ENCODE results near the gene PMEPA1.
A peak's percentile ranks its signal among the peaks of the same experiment; 100 is the strongest.

PMEPA1 gene

GRCh38 chr20:57709823-57710799 is at the start of gene PMEPA1:
PMEPA1 (minus strand) TSS chr20:57710015; CDS start chr20:57709582, 433 bp downstream.
- H3K4me1 ChIP-seq (ENCODE audit: control insufficient read depth in 1 of 2, insufficient read depth in 2 of 2, low read length in 2 of 2), result peaks cover 3 to 13% of the 10 kb centered on the region in 2 donors
- no peaks in the 10 kb centered on the region for H3K9me3 ChIP-seq (ENCODE audit: control insufficient read depth in 1 of 2, low read length in 2 of 2)
- H3K27ac ChIP-seq (ENCODE audit: low read length), result peak within 1 kb of the TSS; percentile 75

GRCh38 chr20:57757767-57758166 is 48.0 kb upstream of the PMEPA1 start:
- Histone ChIP-seq H3K9me3 (ENCODE audit: control insufficient read depth in 1 of 2, low read length in 2 of 2) (no peaks in the 10 kb centered on the region), H3K4me1 (ENCODE audit: control insufficient read depth in 1 of 2, insufficient read depth in 2 of 2, low read length in 2 of 2) (peaks cover 0 to 5% of the 10 kb centered on the region in 2 donors), H3K27me3 (ENCODE audit: low read depth, low read length) (no peaks in the 10 kb centered on the region), H3K4me3 (ENCODE audit: low read depth in 1 of 2, low read length in 2 of 2) (no peak overlapping the region), H3K36me3 (ENCODE audit: control insufficient read depth in 1 of 2, insufficient read depth in 2 of 2, low read length in 2 of 2) (no peaks in the 10 kb centered on the region), H3K27ac (ENCODE audit: low read length) (no peak overlapping the region)

More at GRCh38 chr20:57709823-57710799, at the start of gene PMEPA1:
- Histone ChIP-seq H3K27me3 (ENCODE audit: low read depth, low read length) (peaks cover 3% of the 10 kb centered on the region), H3K36me3 (ENCODE audit: control insufficient read depth in 1 of 2, insufficient read depth in 2 of 2, low read length in 2 of 2) (no peaks in the 10 kb centered on the region), H3K4me3 (ENCODE audit: low read depth in 1 of 2, low read length in 2 of 2) (peak within 1 kb of the TSS; percentile 74 to 87)

- H3K27ac ChIP-seq (ENCODE audit: low read length), result no peak overlapping the region
- no peaks in the 10 kb centered on the region for H3K36me3 ChIP-seq (ENCODE audit: control insufficient read depth in 1 of 2, insufficient read depth in 2 of 2, low read length in 2 of 2)
- H3K27me3 ChIP-seq (ENCODE audit: low read depth, low read length), result no peaks in the 10 kb centered on the region
- peaks cover 0 to 5% of the 10 kb centered on the region in 2 donors for H3K4me1 ChIP-seq (ENCODE audit: control insufficient read depth in 1 of 2, insufficient read depth in 2 of 2, low read length in 2 of 2)
- no peak overlapping the region for H3K4me3 ChIP-seq (ENCODE audit: low read depth in 1 of 2, low read length in 2 of 2)
- H3K9me3 ChIP-seq (ENCODE audit: control insufficient read depth in 1 of 2, low read length in 2 of 2), result no peaks in the 10 kb centered on the region
These were observed 47.1 kb upstream of the PMEPA1 start for GRCh38 chr20:57756921-57757320.

GRCh38 chr20:57756213-57756612 is 46.4 kb upstream of the PMEPA1 start:
- H3K4me3 ChIP-seq (ENCODE audit: low read depth in 1 of 2, low read length in 2 of 2), result no peak overlapping the region
- no peaks in the 10 kb centered on the region for H3K27me3 ChIP-seq (ENCODE audit: low read depth, low read length)
- no peak overlapping the region for H3K27ac ChIP-seq (ENCODE audit: low read length)
- H3K36me3 ChIP-seq (ENCODE audit: control insufficient read depth in 1 of 2, insufficient read depth in 2 of 2, low read length in 2 of 2), result no peaks in the 10 kb centered on the region
- peaks cover 0 to 5% of the 10 kb centered on the region in 2 donors for H3K4me1 ChIP-seq (ENCODE audit: control insufficient read depth in 1 of 2, insufficient read depth in 2 of 2, low read length in 2 of 2)
- H3K9me3 ChIP-seq (ENCODE audit: control insufficient read depth in 1 of 2, low read length in 2 of 2), result no peaks in the 10 kb centered on the region

- Histone ChIP-seq H3K9me3 (ENCODE audit: control insufficient read depth in 1 of 2, low read length in 2 of 2) (no peaks in the 10 kb centered on the region), H3K4me1 (ENCODE audit: control insufficient read depth in 1 of 2, insufficient read depth in 2 of 2, low read length in 2 of 2) (peaks cover 0 to 5% of the 10 kb centered on the region in 2 donors), H3K4me3 (ENCODE audit: low read depth in 1 of 2, low read length in 2 of 2) (no peak overlapping the region), H3K36me3 (ENCODE audit: control insufficient read depth in 1 of 2, insufficient read depth in 2 of 2, low read length in 2 of 2) (no peaks in the 10 kb centered on the region), H3K27me3 (ENCODE audit: low read depth, low read length) (no peaks in the 10 kb centered on the region), H3K27ac (ENCODE audit: low read length) (no peak overlapping the region)
These were observed 45.8 kb upstream of the PMEPA1 start for GRCh38 chr20:57755609-57756008.

GRCh38 chr20:57754190-57754589 is 44.4 kb upstream of the PMEPA1 start:
- Histone ChIP-seq H3K27me3 (ENCODE audit: low read depth, low read length) (no peaks in the 10 kb centered on the region), H3K4me3 (ENCODE audit: low read depth in 1 of 2, low read length in 2 of 2) (no peak overlapping the region), H3K9me3 (ENCODE audit: control insufficient read depth in 1 of 2, low read length in 2 of 2) (no peaks in the 10 kb centered on the region), H3K36me3 (ENCODE audit: control insufficient read depth in 1 of 2, insufficient read depth in 2 of 2, low read length in 2 of 2) (no peaks in the 10 kb centered on the region), H3K4me1 (ENCODE audit: control insufficient read depth in 1 of 2, insufficient read depth in 2 of 2, low read length in 2 of 2) (peaks cover 3 to 10% of the 10 kb centered on the region in 2 donors), H3K27ac (ENCODE audit: low read length) (no peak overlapping the region)

- Histone ChIP-seq H3K36me3 (ENCODE audit: control insufficient read depth in 1 of 2, insufficient read depth in 2 of 2, low read length in 2 of 2) (no peaks in the 10 kb centered on the region), H3K27ac (ENCODE audit: low read length) (no peak overlapping the region), H3K4me1 (ENCODE audit: control insufficient read depth in 1 of 2, insufficient read depth in 2 of 2, low read length in 2 of 2) (peaks cover 5 to 15% of the 10 kb centered on the region in 2 donors), H3K9me3 (ENCODE audit: control insufficient read depth in 1 of 2, low read length in 2 of 2) (no peaks in the 10 kb centered on the region), H3K27me3 (ENCODE audit: low read depth, low read length) (no peaks in the 10 kb centered on the region), H3K4me3 (ENCODE audit: low read depth in 1 of 2, low read length in 2 of 2) (no peak overlapping the region)
These were observed 43.7 kb upstream of the PMEPA1 start for GRCh38 chr20:57753332-57754164.

GRCh38 chr20:57751411-57751810 is 41.6 kb upstream of the PMEPA1 start:
- H3K36me3 ChIP-seq (ENCODE audit: control insufficient read depth in 1 of 2, insufficient read depth in 2 of 2, low read length in 2 of 2), result no peaks in the 10 kb centered on the region

GRCh38 chr20:57749869-57750268 is 40.1 kb upstream of the PMEPA1 start:
- Histone ChIP-seq H3K27me3 (ENCODE audit: low read depth, low read length) (no peaks in the 10 kb centered on the region), H3K4me3 (ENCODE audit: low read depth in 1 of 2, low read length in 2 of 2) (no peak overlapping the region), H3K27ac (ENCODE audit: low read length) (no peak overlapping the region)

More at GRCh38 chr20:57751411-57751810, 41.6 kb upstream of the PMEPA1 start:
- no peaks in the 10 kb centered on the region for H3K9me3 ChIP-seq (ENCODE audit: control insufficient read depth in 1 of 2, low read length in 2 of 2)
- H3K4me1 ChIP-seq (ENCODE audit: control insufficient read depth in 1 of 2, insufficient read depth in 2 of 2, low read length in 2 of 2), result peaks cover 5 to 32% of the 10 kb centered on the region in 2 donors
- H3K27me3 ChIP-seq (ENCODE audit: low read depth, low read length), result no peaks in the 10 kb centered on the region
- H3K4me3 ChIP-seq (ENCODE audit: low read depth in 1 of 2, low read length in 2 of 2), result no peak overlapping the region
- no peak overlapping the region for H3K27ac ChIP-seq (ENCODE audit: low read length)

GRCh38 chr20:57749131-57749690 is 39.4 kb upstream of the PMEPA1 start:
- H3K36me3 ChIP-seq (ENCODE audit: control insufficient read depth in 1 of 2, insufficient read depth in 2 of 2, low read length in 2 of 2), result no peaks in the 10 kb centered on the region
- H3K4me1 ChIP-seq (ENCODE audit: control insufficient read depth in 1 of 2, insufficient read depth in 2 of 2, low read length in 2 of 2), result peaks cover 5 to 32% of the 10 kb centered on the region in 2 donors
- H3K27ac ChIP-seq (ENCODE audit: low read length), result no peak overlapping the region
- H3K27me3 ChIP-seq (ENCODE audit: low read depth, low read length), result no peaks in the 10 kb centered on the region
- peak overlapping the region; percentile 23 to 61 for H3K4me3 ChIP-seq (ENCODE audit: low read depth in 1 of 2, low read length in 2 of 2)
- H3K9me3 ChIP-seq (ENCODE audit: control insufficient read depth in 1 of 2, low read length in 2 of 2), result no peaks in the 10 kb centered on the region

More at GRCh38 chr20:57749869-57750268, 40.1 kb upstream of the PMEPA1 start:
- Histone ChIP-seq H3K9me3 (ENCODE audit: control insufficient read depth in 1 of 2, low read length in 2 of 2) (no peaks in the 10 kb centered on the region), H3K4me1 (ENCODE audit: control insufficient read depth in 1 of 2, insufficient read depth in 2 of 2, low read length in 2 of 2) (peaks cover 5 to 32% of the 10 kb centered on the region in 2 donors), H3K36me3 (ENCODE audit: control insufficient read depth in 1 of 2, insufficient read depth in 2 of 2, low read length in 2 of 2) (no peaks in the 10 kb centered on the region)
